Measurements from ENCODE around the gene ZNF311.

The ZNF311 gene

DNA sequence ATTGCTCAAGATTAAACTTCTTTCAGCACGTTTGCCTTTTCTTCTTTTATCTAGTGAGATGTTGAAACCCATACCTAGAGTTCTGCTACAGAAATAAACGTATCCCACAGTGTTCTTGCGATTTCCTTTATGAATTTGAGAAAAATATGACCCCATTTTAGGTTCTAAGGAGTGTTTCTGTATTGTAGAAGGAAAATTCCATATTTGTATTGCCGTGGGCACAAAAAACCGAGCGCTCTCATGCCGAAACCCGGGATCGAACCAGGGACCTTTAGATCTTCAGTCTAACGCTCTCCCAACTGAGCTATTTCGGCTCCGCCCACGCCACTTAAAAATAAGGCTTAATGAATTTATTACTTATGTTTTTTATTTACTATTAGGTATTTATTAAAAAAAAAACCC, 23.7 kb downstream of the ZNF311 start:
- peak overlapping the region; percentile 44; the same call in 1 of the 2 replicates for H2AFZ ChIP-seq (ENCODE audit: low read length)
- peak overlapping the region; percentile 67 for H3K4me2 ChIP-seq (ENCODE audit: low read depth, low read length)
- peaks cover 16% of the 10 kb centered on the region for H3F3A ChIP-seq (ENCODE audit: insufficient read depth, low read length)
- H3K27me3 ChIP-seq (replicated peaks; ENCODE audit: insufficient read depth, low read length): peaks cover 7% of the 10 kb centered on the region; the same call in 1 of the 2 replicates
- no peaks in the 10 kb centered on the region for H3K36me3 ChIP-seq (replicated peaks; ENCODE audit: insufficient read depth, low read length)
- no peaks in the 10 kb centered on the region for H4K20me1 ChIP-seq (ENCODE audit: insufficient read depth, low read length)
- peak overlapping the region; percentile 61; the same call in 1 of the 2 replicates for H3K27ac ChIP-seq (ENCODE audit: low read length)
- H3K4me3 ChIP-seq (ENCODE audit: low read length): peak overlapping the region; percentile 91
- H3K4me1 ChIP-seq (ENCODE audit: low read length): no peaks in the 10 kb centered on the region
- H3K9me3 ChIP-seq (replicated peaks; ENCODE audit: insufficient read depth, low read length): no peaks in the 10 kb centered on the region
- H3K79me2 ChIP-seq (ENCODE audit: low read length): no peaks in the 10 kb centered on the region
- H3K9me2 ChIP-seq (replicated peaks; ENCODE audit: insufficient read depth, low read length): no peaks in the 10 kb centered on the region
- TF ChIP-seq, protein P1, sequence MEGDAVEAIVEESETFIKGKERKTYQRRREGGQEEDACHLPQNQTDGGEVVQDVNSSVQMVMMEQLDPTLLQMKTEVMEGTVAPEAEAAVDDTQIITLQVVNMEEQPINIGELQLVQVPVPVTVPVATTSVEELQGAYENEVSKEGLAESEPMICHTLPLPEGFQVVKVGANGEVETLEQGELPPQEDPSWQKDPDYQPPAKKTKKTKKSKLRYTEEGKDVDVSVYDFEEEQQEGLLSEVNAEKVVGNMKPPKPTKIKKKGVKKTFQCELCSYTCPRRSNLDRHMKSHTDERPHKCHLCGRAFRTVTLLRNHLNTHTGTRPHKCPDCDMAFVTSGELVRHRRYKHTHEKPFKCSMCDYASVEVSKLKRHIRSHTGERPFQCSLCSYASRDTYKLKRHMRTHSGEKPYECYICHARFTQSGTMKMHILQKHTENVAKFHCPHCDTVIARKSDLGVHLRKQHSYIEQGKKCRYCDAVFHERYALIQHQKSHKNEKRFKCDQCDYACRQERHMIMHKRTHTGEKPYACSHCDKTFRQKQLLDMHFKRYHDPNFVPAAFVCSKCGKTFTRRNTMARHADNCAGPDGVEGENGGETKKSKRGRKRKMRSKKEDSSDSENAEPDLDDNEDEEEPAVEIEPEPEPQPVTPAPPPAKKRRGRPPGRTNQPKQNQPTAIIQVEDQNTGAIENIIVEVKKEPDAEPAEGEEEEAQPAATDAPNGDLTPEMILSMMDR (IDR thresholded peaks at IDR 0.05; ENCODE audit: low read length): peak; percentile 2; the same call in 1 of the 2 replicates
- TF ChIP-seq EZH2 (optimal IDR thresholded peaks at IDR 0.05; ENCODE audit: low read depth, low read length) (no peak), EZH2phosphoT487 (IDR thresholded peaks at IDR 0.05; ENCODE audit: low read length) (no peak)
- H3K9ac ChIP-seq (ENCODE audit: low read length): peak overlapping the region; percentile 66; the same call in 1 of the 2 replicates
- peak; percentile 76 for DNase-seq

DNA sequence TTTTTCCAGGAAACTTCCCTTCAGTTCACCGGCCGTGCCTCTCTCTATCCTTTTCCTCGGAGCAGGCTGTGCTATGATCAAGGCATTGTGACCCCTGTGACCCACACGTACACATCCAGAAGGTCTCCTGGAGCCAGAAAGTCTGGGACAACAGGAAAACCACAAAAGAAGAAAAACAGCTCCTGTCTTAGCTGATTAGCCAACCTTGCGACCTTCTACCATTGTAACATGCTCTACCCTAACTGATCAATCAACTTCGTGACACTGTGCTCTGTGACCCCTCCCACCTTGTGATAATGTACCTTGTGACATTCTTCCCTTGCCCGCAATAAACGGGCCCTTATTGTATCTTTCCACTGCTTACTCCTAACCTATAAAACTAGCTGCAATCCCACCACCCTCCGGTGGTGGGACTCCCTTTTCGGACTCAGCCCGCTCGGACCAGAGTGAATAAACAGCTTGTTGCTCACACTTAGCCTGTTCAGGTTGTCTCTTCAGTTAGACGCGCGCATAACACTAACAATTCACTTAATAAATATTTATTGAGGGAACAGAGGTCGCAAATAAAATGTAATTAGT, 24.2 kb downstream of the ZNF311 start:
- TF ChIP-seq, protein P1 (IDR thresholded peaks at IDR 0.05; ENCODE audit: low read length): peak; percentile 23
- no peak for TF ChIP-seq EZH2 (optimal IDR thresholded peaks at IDR 0.05; ENCODE audit: low read depth, low read length)
- Histone ChIP-seq H3K27ac (ENCODE audit: low read length) (no peak overlapping the region), H3K4me1 (ENCODE audit: low read length) (no peaks in the 10 kb centered on the region), H3K27me3 (replicated peaks; ENCODE audit: insufficient read depth, low read length) (peaks cover 7% of the 10 kb centered on the region; the same call in 1 of the 2 replicates), H4K20me1 (ENCODE audit: insufficient read depth, low read length) (no peaks in the 10 kb centered on the region), H3K9me2 (replicated peaks; ENCODE audit: insufficient read depth, low read length) (no peaks in the 10 kb centered on the region), H3K36me3 (replicated peaks; ENCODE audit: insufficient read depth, low read length) (no peaks in the 10 kb centered on the region), H3K9ac (ENCODE audit: low read length) (peak overlapping the region; percentile 17; the same call in 1 of the 2 replicates), H3K4me3 (ENCODE audit: low read length) (peak overlapping the region; percentile 91), H2AFZ (ENCODE audit: low read length) (peak overlapping the region; percentile 28; the same call in 1 of the 2 replicates), H3K4me2 (ENCODE audit: low read depth, low read length) (peak overlapping the region; percentile 67), H3F3A (ENCODE audit: insufficient read depth, low read length) (peaks cover 16% of the 10 kb centered on the region), H3K79me2 (ENCODE audit: low read length) (no peaks in the 10 kb centered on the region), H3K9me3 (replicated peaks; ENCODE audit: insufficient read depth, low read length) (no peaks in the 10 kb centered on the region)
- peak; percentile 67 for DNase-seq

DNA sequence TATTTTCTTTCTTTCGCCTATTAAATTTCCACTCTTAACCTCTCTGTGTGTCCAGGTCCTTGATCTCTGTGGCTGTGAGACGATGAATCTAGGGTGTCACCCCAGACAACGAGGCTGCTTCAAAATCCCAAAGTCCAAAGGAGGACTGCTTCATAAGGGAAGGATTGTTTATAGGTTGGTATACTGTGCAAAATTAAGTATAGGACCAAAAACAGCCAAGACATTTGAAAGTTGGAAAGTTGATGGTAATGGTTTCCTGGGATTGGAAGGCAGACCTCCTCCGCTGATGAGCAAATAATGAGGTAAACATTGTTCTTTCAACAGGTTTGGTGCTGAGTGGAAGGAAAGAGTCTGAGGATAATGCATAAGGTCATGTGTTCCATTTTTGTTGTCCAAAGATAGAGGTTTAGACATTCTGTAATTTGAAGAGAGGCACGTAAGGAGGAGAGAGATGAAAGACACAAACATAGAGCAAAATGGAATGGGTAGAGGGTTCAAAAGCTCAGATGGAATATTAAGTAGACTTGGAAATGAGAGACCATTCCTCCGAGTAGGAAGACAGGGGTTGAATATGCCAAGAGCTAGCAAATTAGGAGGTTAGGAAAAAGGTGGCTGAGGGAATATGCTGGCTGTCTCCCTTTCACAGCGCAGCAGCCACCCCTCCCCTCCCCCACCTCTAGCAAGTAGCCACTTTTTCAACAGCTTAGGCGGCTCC, 24.8 kb downstream of the ZNF311 start:
- Histone ChIP-seq H3K79me2 (ENCODE audit: low read length) (no peaks in the 10 kb centered on the region), H4K20me1 (ENCODE audit: insufficient read depth, low read length) (no peaks in the 10 kb centered on the region), H2AFZ (ENCODE audit: low read length) (0 out of 2 replicates have a peak overlapping the region, but pooled peaks have one; percentile 28), H3K9me3 (replicated peaks; ENCODE audit: insufficient read depth, low read length) (no peaks in the 10 kb centered on the region), H3K4me2 (ENCODE audit: low read depth, low read length) (peak overlapping the region; percentile 67), H3F3A (ENCODE audit: insufficient read depth, low read length) (peaks cover 16% of the 10 kb centered on the region), H3K4me1 (ENCODE audit: low read length) (no peaks in the 10 kb centered on the region), H3K9ac (ENCODE audit: low read length) (no peak overlapping the region; the same call in 1 of the 2 replicates), H3K4me3 (ENCODE audit: low read length) (peak overlapping the region; percentile 91), H3K27ac (ENCODE audit: low read length) (no peak overlapping the region), H3K27me3 (replicated peaks; ENCODE audit: insufficient read depth, low read length) (peaks cover 7% of the 10 kb centered on the region; the same call in 1 of the 2 replicates), H3K36me3 (replicated peaks; ENCODE audit: insufficient read depth, low read length) (no peaks in the 10 kb centered on the region), H3K9me2 (replicated peaks; ENCODE audit: insufficient read depth, low read length) (no peaks in the 10 kb centered on the region)
- TF ChIP-seq EZH2phosphoT487 (IDR thresholded peaks at IDR 0.05; ENCODE audit: low read length) (no peak), EZH2 (optimal IDR thresholded peaks at IDR 0.05; ENCODE audit: low read depth, low read length) (no peak)
- TF ChIP-seq, protein P1 (IDR thresholded peaks at IDR 0.05; ENCODE audit: low read length): no peak
- DNase-seq: no peak
